HG02571 (cell line): ENCODE data around the gene VDR.

Experiments
- ATAC-seq: cut with Tn5 transposase; IDR thresholded peaks from one replicate; pipeline ENCODE4 v1.9.1; 2021; ENCODE audit warnings: mild to moderate bottlenecking, moderate library complexity; ENCODE audit not compliant: unreplicated experiment

VDR gene

GRCh38 chr12:47931187-47931586, 26.4 kb upstream of the VDR start:
- no peak for ATAC-seq

GRCh38 chr12:47930634-47931033, 25.8 kb upstream of the VDR start:
- ATAC-seq, result no peak

- ATAC-seq, result no peak
Observed at GRCh38 chr12:47927346-47927745, 22.6 kb upstream of the VDR start.

GRCh38 chr12:47921907-47922306, 17.1 kb upstream of the VDR start:
- ATAC-seq, result no peak

- ATAC-seq, result no peak
Observed at GRCh38 chr12:47920913-47921312, 16.1 kb upstream of the VDR start.

GRCh38 chr12:47913081-47913480, 8.3 kb upstream of the VDR start:
- no peak for ATAC-seq

- no peak for ATAC-seq
Observed at GRCh38 chr12:47912556-47912955, 7.8 kb upstream of the VDR start.

GRCh38 chr12:47910981-47911380, 6.2 kb upstream of the VDR start:
- no peak for ATAC-seq

GRCh38 chr12:47910486-47910885, 5.7 kb upstream of the VDR start:
- no peak for ATAC-seq

GRCh38 chr12:47909839-47910465, 5.2 kb upstream of the VDR start:
- ATAC-seq, result no peak

- ATAC-seq, result no peak
Observed at GRCh38 chr12:47908738-47909137, 3.9 kb upstream of the VDR start.

GRCh38 chr12:47907851-47908454, 3.2 kb upstream of the VDR start:
- ATAC-seq, result no peak

GRCh38 chr12:47903927-47904712, 674 bp downstream of the VDR start:
- ATAC-seq, result peak; percentile 28

GRCh38 chr12:47903151-47903611, 1.6 kb downstream of the VDR start:
- no peak for ATAC-seq

GRCh38 chr12:47902131-47902639, 2.6 kb downstream of the VDR start:
- ATAC-seq, result no peak

- no peak for ATAC-seq
Observed at GRCh38 chr12:47901718-47902093, 3.1 kb downstream of the VDR start.

GRCh38 chr12:47901063-47901717, 3.6 kb downstream of the VDR start:
- no peak for ATAC-seq

GRCh38 chr12:47900131-47901062, 4.4 kb downstream of the VDR start:
- no peak for ATAC-seq

- ATAC-seq, result no peak
Observed at GRCh38 chr12:47899466-47899865, 5.3 kb downstream of the VDR start.

GRCh38 chr12:47896633-47897032, 8.2 kb downstream of the VDR start:
- ATAC-seq, result no peak
